ENCODE results near the gene SCN3B.

The SCN3B gene

DNA sequence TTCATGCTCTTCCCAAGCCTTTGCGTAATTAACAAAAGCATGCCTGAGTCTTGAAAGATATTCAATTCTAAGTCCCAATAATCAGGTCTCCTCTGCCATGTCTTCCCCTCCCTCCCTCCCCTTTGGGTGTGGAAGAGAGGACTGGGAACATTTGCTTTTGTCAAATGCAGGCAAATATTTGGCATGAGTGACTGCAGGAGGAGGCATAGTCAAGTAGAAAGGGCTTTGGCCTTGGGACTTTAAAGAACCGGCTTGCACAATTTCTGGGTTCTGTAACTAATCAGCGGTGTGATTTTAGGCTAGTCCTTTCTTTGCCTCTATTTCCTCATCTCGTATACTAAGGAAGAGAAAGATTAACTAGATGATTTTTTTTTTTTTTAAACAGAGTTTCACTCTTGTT, 59.5 kb downstream of the SCN3B start:
- no peak for DNase-seq

DNA sequence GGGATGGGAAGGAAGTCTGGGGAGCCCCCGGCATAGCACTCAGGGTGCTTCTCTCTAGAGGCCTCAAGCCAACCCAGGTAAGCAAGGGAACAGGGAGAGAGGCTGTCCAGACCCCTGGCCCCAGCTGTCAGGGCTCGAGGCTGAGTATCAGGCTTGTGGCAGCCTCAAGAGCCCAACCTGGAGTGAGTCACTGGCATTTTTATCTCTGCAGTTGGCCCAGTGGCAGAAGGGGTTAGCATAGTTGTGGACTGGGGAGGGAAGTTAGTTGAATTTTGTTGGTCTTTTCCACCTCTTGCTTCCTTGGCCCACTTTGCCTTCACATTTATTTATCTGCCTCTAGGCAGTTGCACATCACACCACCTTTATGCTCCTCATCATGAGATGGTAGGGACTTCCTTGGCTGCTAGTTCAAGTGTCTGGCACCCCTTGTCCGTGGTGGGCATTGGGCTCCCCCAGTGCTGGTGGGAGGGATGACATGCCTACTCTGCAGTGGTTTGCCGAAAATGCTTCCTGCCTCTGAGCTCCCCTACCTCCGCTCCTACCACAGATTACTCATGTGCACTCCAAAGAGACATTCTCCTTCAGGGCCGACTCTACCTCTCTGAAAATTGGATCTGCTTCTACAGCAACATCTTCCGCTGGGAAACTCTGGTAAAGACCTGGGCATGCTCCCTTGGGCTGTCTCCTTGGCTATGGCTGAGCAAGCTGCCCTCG, 60.1 kb downstream of the SCN3B start:
- no peak for DNase-seq

GRCh38 chr11:123593570-123593969, 60.9 kb downstream of the SCN3B start:
- DNase-seq = no peak

GRCh38 chr11:123590296-123590912, 64.0 kb downstream of the SCN3B start:
- DNase-seq = no peak

DNA sequence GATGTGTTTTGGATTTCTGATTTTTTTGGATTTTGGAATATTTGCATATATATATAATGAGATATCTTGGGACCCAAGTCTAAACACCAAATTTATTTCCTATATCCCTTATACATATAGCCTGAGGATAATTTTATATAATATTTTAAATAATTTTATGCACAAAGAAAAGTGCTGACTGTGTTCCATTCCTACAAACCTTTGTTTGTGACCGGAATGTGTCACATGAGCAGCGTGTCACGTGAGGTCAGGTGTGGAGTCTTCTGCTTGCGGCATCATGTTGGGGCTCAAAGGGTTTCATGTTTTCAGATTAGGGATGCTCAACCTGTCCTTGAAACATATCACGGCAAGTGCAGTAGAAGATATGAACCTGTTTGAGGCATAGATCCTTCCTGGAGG, 65.6 kb downstream of the SCN3B start:
- no peak for DNase-seq

DNA sequence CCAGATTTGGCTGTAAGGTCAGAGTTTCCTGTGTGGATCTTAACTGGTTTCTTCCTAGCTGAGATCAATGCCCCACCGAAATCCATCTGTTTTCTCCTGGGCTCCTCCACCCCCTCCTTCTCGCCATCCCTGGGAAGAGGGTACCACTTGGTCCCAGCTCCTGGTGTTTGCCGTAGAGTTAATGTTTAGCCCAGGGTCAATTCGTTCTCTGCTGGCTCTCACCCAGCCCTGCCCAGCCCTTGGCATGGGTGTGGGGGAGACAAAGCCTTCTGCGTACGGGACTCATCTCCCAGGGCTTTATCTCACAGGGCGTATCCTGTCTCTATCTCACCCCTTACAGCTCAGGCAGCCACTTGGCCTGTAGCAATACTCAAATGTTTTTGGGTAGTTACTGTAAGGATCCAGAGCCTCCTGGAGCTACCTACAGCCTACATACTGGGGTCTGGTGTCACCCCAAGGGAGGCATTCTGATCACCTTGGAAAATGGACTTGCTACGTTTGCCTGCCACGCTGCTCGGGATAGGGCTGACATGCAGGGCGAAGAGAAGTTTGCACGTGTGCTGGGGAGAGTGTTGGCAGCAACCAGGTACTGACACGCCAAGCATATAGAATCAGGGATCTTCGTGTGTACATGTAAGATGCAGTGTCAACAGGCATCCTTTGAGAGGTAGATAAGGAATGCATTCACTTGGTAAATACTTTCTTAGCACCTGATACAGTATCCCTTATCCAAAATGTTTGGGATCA, 66.1 kb downstream of the SCN3B start:
- no peak for DNase-seq

DNA sequence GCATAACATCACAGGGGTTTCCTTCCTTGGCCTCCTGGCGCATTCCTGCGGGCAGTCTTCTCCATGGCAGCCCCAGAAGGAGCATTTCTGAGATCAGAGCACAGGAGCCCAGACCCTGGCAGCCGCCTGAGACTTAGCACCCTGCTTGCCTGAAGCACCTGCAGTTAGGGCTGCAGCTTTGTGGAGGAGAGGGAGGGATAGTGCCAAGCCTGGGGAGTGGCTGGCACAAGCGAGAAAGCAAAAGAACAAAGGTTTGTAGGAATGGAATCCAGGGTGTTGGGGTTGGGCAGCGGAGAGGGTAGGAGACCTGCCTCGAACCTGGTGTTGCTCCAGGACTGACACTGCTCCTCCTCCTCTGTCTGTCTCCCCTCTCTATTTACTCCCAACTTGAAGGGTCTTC, 66.9 kb downstream of the SCN3B start:
- no peak for DNase-seq

DNA sequence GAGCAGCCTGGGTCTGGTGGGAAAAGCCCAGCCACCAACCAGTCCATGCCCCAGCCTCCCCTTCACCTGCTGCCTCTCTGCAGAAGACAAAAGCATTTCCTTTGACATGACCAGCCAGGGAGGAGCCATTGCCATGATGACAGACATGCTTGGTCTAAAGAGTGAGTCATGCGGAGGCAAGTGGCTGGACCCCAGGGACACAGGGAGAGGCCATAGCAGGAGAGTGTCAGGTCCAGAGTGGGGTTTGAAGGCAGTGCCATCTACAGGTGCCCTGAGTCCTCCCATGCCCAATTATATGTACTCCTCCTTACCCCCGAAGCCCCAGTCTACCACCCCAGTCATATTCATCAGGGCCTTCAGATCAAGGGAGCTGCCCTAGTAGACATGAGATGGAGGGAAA, 67.4 kb downstream of the SCN3B start:
- DNase-seq = no peak

GRCh38 chr11:123586568-123586967, 67.9 kb downstream of the SCN3B start:
- no peak for DNase-seq

DNA sequence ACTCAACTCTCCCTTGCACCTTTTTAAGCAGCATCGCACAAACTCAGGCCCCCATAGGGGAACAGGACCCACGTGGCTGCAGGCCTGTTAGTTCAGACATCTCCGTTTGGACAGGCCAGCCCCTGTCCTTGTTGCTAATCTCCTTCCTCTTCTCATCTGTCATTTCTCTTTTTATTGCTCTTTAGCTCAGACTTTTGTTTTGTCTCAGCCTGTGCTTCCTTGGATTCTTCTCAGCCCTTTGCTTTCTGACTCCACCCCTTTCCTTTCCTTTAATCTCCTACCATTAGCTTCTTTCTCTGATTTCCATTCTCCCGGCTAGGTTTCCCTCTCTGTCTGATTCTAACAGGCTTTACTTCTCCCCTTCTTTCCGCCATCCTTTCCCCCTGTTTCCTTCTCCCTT, 68.7 kb downstream of the SCN3B start:
- no peak for DNase-seq

DNA sequence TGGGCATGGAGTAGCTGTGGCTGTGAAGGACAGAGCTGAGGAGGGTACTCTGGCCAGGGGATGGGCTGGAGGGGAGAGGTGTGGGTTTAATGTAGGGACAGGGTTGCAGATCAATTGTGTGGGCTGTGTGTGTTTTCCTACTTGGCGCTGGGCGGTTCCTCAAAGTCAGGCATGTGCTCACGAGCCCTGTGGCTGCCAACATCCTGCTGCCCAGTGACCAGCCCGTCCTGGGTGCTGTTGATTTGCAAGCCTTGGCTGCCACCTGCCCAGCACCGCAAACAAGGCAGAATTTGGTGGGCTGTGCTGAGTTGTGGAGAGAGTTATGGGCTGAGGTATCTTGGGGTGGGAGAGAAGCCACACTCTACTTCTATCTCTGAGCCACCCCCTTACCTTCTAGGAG, 69.2 kb downstream of the SCN3B start:
- DNase-seq = no peak

DNA sequence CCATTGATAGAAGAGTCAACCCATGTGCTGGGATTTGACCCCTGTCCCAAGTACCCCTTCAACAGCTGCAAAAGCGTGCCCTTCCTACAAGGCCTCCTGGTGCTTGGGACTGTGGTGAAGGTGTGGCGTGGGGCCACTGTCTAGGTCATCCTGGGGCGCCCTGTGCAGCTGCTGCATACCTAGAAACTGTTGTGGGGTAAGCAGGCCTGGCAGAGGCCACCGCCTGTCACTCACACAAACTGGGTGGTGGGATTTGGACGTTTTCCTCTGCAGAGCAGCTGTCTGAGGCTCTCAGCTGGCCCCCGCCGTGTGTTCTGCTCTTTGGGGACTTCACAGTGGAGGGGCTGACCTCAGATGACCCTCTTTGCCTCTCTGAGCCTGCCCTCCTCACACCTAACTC, 69.7 kb downstream of the SCN3B start:
- DNase-seq = no peak

- no peak for DNase-seq
These were observed 70.2 kb downstream of the SCN3B start for GRCh38 chr11:123584186-123584585.

- no peak for DNase-seq
These were observed 71.4 kb downstream of the SCN3B start for GRCh38 chr11:123582992-123583504.

DNA sequence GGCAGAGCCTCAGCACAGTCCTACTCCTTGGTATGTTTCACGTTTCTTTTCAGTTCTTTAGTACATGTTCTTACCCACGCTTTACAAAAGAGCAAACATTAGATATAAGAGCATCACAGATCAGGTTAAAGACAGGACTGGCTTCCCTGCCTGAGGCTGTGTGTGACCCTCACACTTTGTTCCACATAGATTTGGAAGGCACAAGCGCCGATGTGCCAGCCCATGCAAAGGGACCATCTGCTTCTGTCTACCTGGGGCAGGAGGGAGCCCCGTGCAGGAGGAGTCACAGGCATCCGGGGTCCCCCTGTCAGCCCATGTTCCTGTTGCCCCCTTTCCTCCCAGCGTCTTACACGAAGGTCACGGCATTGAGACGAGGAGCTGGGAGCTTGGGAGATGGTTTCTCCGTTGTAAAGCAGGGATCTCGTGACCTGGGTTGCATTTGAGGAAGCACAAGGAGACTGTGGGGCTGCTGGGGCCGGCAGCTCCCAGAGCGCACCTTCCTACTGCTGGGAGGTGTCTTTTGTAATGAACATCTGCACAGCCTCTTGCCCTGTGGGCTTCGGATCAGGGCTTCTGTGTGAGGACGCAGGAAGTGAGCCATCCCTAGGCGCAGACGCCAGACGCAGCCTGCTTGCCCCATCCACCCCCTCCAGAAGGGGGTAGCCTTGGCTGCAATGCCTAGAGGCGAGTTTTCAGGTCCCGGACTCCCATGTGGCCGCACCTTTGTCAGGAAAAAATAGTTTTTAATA, 72.6 kb downstream of the SCN3B start:
- no peak for DNase-seq

- peak; percentile 77 for DNase-seq
These were observed 73.7 kb downstream of the SCN3B start for GRCh38 chr11:123580557-123581275.

DNA sequence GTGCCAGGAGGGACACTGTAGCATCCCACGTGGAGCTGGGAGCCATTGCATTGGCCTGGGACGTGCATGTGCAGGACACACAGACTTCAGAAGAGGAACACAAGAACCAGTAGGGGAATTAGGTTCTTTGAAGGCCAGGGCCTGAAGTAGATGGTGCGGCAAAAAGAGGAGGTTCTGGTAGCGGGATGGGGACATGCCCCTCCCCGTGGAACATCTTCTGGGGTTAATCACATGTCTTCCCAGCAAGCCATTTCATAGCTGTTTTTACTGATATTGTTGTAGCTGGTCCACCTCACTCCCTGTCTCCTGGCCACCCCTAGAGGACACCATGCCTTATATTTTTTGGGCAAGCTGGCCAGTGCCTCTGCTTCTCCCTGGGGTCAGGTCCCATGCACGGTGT, 74.3 kb downstream of the SCN3B start:
- no peak for DNase-seq

DNA sequence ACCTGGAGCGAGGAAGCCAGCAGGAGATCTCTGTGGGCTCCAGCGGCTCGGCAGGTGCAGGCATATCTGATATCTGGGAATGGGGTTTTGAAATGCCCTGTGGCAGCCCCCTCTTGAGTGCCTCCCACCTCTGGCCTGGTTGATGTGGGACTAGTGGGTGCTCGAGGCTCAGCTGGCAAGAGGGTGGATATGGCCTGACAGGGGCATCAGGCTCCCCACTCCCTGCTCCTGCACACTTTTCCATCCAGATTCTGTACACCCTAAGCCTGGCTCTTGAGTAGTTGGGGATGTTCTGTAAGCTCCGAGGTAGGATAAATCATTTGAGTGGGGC, 75.0 kb downstream of the SCN3B start:
- no peak for DNase-seq
